ENCODE data around the gene B3GALNT1. TPM values are rescaled to one million over a fixed set of nuclear protein-coding genes. Genes with fewer than 3 reads are reported as not detected.

B3GALNT1 gene, protein sequence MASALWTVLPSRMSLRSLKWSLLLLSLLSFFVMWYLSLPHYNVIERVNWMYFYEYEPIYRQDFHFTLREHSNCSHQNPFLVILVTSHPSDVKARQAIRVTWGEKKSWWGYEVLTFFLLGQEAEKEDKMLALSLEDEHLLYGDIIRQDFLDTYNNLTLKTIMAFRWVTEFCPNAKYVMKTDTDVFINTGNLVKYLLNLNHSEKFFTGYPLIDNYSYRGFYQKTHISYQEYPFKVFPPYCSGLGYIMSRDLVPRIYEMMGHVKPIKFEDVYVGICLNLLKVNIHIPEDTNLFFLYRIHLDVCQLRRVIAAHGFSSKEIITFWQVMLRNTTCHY
- total RNA-seq: 15.1 and 17.7 TPM in 2 replicates

- TF ChIP-seq, protein P1, sequence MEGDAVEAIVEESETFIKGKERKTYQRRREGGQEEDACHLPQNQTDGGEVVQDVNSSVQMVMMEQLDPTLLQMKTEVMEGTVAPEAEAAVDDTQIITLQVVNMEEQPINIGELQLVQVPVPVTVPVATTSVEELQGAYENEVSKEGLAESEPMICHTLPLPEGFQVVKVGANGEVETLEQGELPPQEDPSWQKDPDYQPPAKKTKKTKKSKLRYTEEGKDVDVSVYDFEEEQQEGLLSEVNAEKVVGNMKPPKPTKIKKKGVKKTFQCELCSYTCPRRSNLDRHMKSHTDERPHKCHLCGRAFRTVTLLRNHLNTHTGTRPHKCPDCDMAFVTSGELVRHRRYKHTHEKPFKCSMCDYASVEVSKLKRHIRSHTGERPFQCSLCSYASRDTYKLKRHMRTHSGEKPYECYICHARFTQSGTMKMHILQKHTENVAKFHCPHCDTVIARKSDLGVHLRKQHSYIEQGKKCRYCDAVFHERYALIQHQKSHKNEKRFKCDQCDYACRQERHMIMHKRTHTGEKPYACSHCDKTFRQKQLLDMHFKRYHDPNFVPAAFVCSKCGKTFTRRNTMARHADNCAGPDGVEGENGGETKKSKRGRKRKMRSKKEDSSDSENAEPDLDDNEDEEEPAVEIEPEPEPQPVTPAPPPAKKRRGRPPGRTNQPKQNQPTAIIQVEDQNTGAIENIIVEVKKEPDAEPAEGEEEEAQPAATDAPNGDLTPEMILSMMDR (IDR thresholded peaks at IDR 0.05; ENCODE audit: insufficient read depth, low read depth, low read length): no peak
- H3K4me3 ChIP-seq (ENCODE audit: low read depth, low read length): peak within 1 kb of the TSS; percentile 76
- peak; percentile 65 for DNase-seq (ENCODE audit: low read depth)
Observed at GRCh38 chr3:161104561-161105551, at the start of gene B3GALNT1. Gene B3GALNT1 (minus strand): TSS chr3:161105349. CDS start chr3:161086754, 18,595 bp downstream.

DNA sequence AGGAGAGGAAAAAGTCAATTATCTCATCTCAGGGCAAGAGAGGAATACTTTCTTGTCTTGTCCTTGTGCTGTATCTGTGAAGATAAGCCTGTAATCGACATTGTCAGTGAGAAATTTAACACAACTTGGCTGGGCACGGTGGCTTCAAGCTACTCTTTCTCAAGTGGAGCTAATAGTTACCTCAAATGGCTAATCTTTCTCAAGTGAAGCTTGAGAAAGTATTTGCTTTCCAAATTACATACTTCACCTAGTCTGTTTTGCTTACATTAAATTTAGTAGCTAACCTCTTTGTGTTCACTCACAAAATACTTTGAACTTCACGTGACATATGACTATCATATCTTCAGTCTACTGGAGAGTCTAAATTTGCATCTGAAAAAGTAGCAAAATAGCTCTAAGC lies 48.3 kb upstream of the B3GALNT1 start:
- H3K4me3 ChIP-seq (ENCODE audit: low read depth, low read length): no peak overlapping the region
- no peak for DNase-seq (ENCODE audit: low read depth)
- TF ChIP-seq, protein P1 (IDR thresholded peaks at IDR 0.05; ENCODE audit: insufficient read depth, low read depth, low read length): no peak

- peak; percentile 14 for DNase-seq (ENCODE audit: low read depth)
Observed at GRCh38 chr3:161150001-161150525, 44.9 kb upstream of the B3GALNT1 start.

DNA sequence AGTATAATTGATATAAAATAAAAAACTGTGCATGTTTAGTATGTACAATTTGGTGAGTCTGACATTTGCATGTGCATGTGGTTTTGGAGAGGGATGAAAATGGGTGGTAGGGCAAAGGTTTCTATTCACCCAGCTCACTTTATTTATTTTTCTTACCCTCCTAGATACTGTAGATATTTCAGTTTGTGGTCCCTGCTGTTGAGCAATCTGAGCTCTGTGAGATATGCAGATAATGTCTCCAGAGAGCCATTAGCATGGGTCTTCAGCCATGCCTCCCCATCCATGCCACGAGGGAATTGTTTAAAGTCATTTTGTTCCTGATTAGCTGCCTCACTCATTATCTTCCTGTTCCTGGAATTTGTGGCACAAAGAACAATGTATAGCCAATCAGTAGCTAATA lies 44.4 kb upstream of the B3GALNT1 start:
- DNase-seq (ENCODE audit: low read depth): peak; percentile 87
- TF ChIP-seq, protein P1 (IDR thresholded peaks at IDR 0.05; ENCODE audit: insufficient read depth, low read depth, low read length): no peak
- H3K4me3 ChIP-seq (ENCODE audit: low read depth, low read length): no peak overlapping the region

More at GRCh38 chr3:161150001-161150525, 44.9 kb upstream of the B3GALNT1 start:
- TF ChIP-seq, protein P1 (IDR thresholded peaks at IDR 0.05; ENCODE audit: insufficient read depth, low read depth, low read length): no peak
- H3K4me3 ChIP-seq (ENCODE audit: low read depth, low read length): no peak overlapping the region

- peak overlapping the region; percentile 6 for H3K4me3 ChIP-seq (ENCODE audit: low read depth, low read length)
- DNase-seq (ENCODE audit: low read depth): peak; percentile 77
- TF ChIP-seq, protein P1 (IDR thresholded peaks at IDR 0.05; ENCODE audit: insufficient read depth, low read depth, low read length): no peak
Observed at GRCh38 chr3:161148832-161149475, 43.8 kb upstream of the B3GALNT1 start.

GRCh38 chr3:161142486-161142885 lies 37.3 kb upstream of the B3GALNT1 start:
- TF ChIP-seq, protein P1 (IDR thresholded peaks at IDR 0.05; ENCODE audit: insufficient read depth, low read depth, low read length): no peak
- H3K4me3 ChIP-seq (ENCODE audit: low read depth, low read length): no peak overlapping the region
- DNase-seq (ENCODE audit: low read depth): no peak
